ENCODE measurements around the gene FAM193A. TPM values are rescaled to one million over a fixed set of nuclear protein-coding genes. Genes with fewer than 3 reads are reported as not detected.
A peak's percentile ranks its signal among the peaks of the same experiment; 100 is the strongest.
"Not testable (repeated sequence)": the region's sequence is repeated elsewhere in the genome, so short reads cannot be mapped to it uniquely, and the experiment has no call there.

The FAM193A gene
- total RNA-seq, 6 experiments from 2014 or later = 20.4 to 22.3 (median 20.8) TPM

DNA sequence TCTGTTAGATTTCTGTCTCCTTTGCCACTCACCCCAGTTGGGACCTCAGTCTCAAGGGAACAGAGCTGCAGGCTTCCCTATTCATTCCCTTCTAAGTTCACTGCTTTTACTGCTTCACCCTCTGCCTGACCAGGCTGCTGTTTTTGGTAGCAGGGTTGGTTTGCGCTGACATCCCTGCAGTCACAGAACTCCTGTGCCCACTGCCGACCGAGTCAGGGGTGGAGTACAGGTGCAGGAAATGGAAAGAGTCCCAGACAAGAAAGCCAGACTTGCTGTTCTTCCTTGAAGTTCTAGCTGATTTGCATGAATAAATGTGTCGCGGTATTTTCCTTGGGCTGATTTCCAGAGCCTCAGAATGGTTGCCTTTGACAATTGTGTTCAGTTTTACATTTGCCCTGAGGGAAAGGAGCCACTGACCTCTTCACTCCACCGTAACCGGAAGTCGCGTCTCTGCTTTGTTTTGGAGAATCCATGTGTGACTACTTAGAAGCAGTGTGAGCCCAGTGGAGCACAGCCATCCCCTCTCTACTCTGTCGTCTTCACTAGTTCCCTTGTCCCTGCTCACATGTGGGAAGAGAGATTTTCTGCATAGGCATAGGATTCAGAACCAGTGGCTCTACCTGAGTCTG lies 134.9 kb downstream of the FAM193A start:
- DNase-seq = no peak
- Mint-ChIP-seq H3K27ac (no peak overlapping the region), H3K27me3 (ENCODE audit: insufficient read depth) (peaks cover 3% of the 10 kb centered on the region), H3K36me3 (ENCODE audit: low read depth) (peaks cover 46% of the 10 kb centered on the region), H3K4me3 (no peak overlapping the region), H3K4me1 (ENCODE audit: low read depth) (peaks cover 34% of the 10 kb centered on the region), H3K9me3 (no peaks in the 10 kb centered on the region)
- TF ChIP-seq, protein P1, sequence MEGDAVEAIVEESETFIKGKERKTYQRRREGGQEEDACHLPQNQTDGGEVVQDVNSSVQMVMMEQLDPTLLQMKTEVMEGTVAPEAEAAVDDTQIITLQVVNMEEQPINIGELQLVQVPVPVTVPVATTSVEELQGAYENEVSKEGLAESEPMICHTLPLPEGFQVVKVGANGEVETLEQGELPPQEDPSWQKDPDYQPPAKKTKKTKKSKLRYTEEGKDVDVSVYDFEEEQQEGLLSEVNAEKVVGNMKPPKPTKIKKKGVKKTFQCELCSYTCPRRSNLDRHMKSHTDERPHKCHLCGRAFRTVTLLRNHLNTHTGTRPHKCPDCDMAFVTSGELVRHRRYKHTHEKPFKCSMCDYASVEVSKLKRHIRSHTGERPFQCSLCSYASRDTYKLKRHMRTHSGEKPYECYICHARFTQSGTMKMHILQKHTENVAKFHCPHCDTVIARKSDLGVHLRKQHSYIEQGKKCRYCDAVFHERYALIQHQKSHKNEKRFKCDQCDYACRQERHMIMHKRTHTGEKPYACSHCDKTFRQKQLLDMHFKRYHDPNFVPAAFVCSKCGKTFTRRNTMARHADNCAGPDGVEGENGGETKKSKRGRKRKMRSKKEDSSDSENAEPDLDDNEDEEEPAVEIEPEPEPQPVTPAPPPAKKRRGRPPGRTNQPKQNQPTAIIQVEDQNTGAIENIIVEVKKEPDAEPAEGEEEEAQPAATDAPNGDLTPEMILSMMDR (IDR thresholded peaks at IDR 0.05) = no peak

DNA sequence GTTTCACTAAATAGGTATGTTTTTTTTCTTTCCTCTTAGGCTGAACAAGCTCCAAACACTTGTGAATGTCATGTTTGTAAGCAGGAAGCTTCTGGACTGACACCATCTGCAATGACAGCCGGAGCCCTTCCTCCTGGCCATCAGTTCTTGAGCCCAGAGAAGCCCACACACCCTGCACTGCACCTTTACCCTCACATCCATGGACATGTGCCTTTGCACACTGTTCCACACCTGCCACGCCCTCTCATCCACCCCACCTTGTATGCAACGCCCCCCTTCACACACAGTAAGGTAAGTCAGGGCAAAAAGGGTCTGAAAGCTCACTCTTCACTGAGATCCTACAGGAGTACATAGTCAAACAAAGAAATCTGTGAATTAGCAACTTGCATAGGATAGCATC lies 135.6 kb downstream of the FAM193A start:
- TF ChIP-seq, protein P1 (IDR thresholded peaks at IDR 0.05) = no peak
- no peak overlapping the region for H3K4me3 Mint-ChIP-seq
- peak overlapping the region; percentile 8 for H3K27ac Mint-ChIP-seq
- DNase-seq = no peak
- peaks cover 4% of the 10 kb centered on the region for H3K27me3 Mint-ChIP-seq (ENCODE audit: insufficient read depth)
- peaks cover 27% of the 10 kb centered on the region for H3K4me1 Mint-ChIP-seq (ENCODE audit: low read depth)
- H3K36me3 Mint-ChIP-seq (ENCODE audit: low read depth) = peaks cover 53% of the 10 kb centered on the region
- H3K9me3 Mint-ChIP-seq = no peaks in the 10 kb centered on the region

DNA sequence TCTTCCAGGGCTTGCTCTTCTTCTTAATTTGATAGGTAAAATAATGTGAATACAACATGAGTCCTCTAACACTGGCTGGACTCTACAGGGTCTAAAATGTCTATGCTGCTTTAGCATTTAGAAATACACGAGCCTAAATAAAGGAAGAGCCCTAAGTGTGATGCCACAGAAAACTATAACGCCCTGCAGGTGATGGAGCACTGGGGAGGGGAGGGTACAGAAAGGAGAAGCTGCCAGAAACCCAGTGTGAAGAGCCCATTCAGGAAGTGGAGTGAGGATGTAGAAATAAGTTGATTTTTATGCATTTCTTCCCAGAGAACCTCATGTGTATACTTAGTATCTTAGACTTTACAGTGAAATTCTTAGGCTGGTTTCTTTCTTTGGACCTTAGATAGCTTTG lies 136.3 kb downstream of the FAM193A start:
- Mint-ChIP-seq H3K4me1 (ENCODE audit: low read depth) (peaks cover 21% of the 10 kb centered on the region), H3K9me3 (no peaks in the 10 kb centered on the region)

DNA sequence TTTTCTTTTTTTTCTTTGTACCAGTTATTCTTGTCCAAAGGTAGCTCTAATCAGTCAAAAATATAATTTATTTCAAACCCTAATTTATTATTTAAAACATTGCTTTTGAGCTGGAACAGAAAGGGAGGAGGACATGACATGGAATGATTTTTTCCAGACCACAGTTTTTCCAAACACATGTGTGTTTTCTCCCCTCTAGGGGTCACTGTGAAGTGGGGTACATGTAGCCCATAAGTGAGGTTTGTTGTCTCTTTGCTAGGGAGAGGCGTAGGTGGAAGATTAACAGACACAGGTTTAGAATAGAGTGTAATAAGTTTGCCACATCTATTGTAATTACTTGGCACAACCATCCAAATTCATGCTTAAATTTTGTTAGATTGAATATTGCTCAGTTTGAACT lies 136.7 kb downstream of the FAM193A start:
- H3K4me3 Mint-ChIP-seq = no peak overlapping the region
- DNase-seq = no peak
- TF ChIP-seq, protein P1 (IDR thresholded peaks at IDR 0.05) = peak; percentile 73
- H3K4me1 Mint-ChIP-seq (ENCODE audit: low read depth) = peaks cover 21% of the 10 kb centered on the region
- H3K36me3 Mint-ChIP-seq (ENCODE audit: low read depth) = peaks cover 57% of the 10 kb centered on the region
- H3K27me3 Mint-ChIP-seq (ENCODE audit: insufficient read depth) = peaks cover 4% of the 10 kb centered on the region
- peak overlapping the region; percentile 51; the same call in 1 of the 2 replicates for H3K27ac Mint-ChIP-seq
- no peaks in the 10 kb centered on the region for H3K9me3 Mint-ChIP-seq

More for the DNA sequence above, 136.3 kb downstream of the FAM193A start:
- H3K27ac Mint-ChIP-seq = peak overlapping the region; percentile 51; the same call in 1 of the 2 replicates
- H3K4me3 Mint-ChIP-seq = no peak overlapping the region
- DNase-seq = no peak
- H3K36me3 Mint-ChIP-seq (ENCODE audit: low read depth) = peaks cover 56% of the 10 kb centered on the region
- TF ChIP-seq, protein P1 (IDR thresholded peaks at IDR 0.05) = no peak
- H3K27me3 Mint-ChIP-seq (ENCODE audit: insufficient read depth) = peaks cover 4% of the 10 kb centered on the region

DNA sequence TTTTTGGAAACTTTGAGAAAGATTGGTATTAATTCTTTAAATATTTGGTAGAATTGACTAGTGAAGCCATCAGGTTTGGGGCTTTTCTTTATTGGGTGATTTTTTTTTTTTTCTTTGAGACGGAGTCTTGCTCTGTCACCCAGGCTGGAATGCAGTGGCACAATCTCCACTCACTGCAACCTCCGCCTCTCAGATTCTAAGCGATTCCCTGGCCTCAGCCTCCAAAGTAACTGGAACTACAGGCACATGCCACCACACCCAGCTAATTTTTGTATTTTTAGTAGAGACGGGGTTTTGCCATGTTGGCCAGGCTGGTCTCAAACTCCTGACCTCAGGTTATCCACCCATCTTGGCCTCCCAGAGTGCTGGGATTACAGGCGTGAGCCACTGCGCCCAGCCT lies 143.3 kb downstream of the FAM193A start:
- DNase-seq; H3K9me3 Mint-ChIP-seq; H3K4me1 Mint-ChIP-seq (ENCODE audit: low read depth); H3K4me3 Mint-ChIP-seq; H3K27ac Mint-ChIP-seq; H3K27me3 Mint-ChIP-seq (ENCODE audit: insufficient read depth): not testable (repeated sequence)
- H3K36me3 Mint-ChIP-seq (ENCODE audit: low read depth) = peaks cover 62% of the 10 kb centered on the region

DNA sequence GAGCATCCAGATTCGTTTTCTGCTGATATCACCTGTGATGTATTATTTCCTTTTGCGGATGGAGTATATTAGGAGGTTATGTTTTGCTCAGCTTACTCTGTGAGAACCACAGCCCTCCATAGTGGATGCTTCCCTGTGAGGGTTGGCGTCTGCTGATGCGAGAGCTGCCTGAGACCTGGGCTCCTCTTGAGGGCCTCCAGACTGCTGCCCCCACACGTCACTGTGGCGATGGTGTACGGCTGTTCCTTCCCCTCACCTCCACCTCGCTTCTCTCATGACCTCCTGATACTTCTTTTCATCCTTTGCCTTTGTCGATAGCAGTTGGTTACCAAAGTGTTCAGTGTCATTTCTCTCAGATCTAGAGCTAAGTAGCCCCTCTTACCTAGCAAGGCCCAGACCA lies 148.0 kb downstream of the FAM193A start:
- Mint-ChIP-seq H3K27me3 (ENCODE audit: insufficient read depth) (peaks cover 4% of the 10 kb centered on the region), H3K9me3 (no peaks in the 10 kb centered on the region), H3K4me1 (ENCODE audit: low read depth) (peaks cover 7% of the 10 kb centered on the region), H3K36me3 (ENCODE audit: low read depth) (peaks cover 51% of the 10 kb centered on the region), H3K4me3 (no peak overlapping the region), H3K27ac (no peak overlapping the region)
- TF ChIP-seq, protein P1 (IDR thresholded peaks at IDR 0.05) = no peak
- DNase-seq = no peak
